ENCODE data around the gene POU2F2. TPM values are rescaled to one million over a fixed set of nuclear protein-coding genes. Genes with fewer than 3 reads are reported as not detected.
A peak's percentile ranks its signal among the peaks of the same experiment; 100 is the strongest.

Gene POU2F2
- total and polyA plus RNA-seq, 8 donors, result 0.68 to 23.3 (median 2.3) TPM

- Histone ChIP-seq H3K9me3 (no peaks in the 10 kb centered on the region), H3K36me3 (peaks cover 34 to 63% (median 56%) of the 10 kb centered on the region in 4 donors), H3K27me3 (no peaks in the 10 kb centered on the region), H3K27ac (no peak overlapping the region), H3K4me1 (peaks cover 15 to 31% (median 22%) of the 10 kb centered on the region in 4 donors), H3K4me3 (no peak overlapping the region)
- TF ChIP-seq CTCF (IDR thresholded peaks at IDR 0.05) (peak in 1 of 7 experiments; percentile 16), POLR2A (IDR thresholded peaks at IDR 0.05) (no peak)
- 65 to 85% (median 73%) methylated on average over 2 of the region's 2 CpGs for whole genome bisulfite sequencing, 5 donors
- intact Hi-C loops (cut with DNase I; ENCODE audit: low total_unique reads), result no loop called here
- peak in 1 of 2 donors; percentile 53 for DNase-seq
Measured at GRCh38 chr19:42081584-42082203, 50.6 kb downstream of the POU2F2 start.

- no peak for DNase-seq
Measured at GRCh38 chr19:42080764-42081375, 51.4 kb downstream of the POU2F2 start.

GRCh38 chr19:42079886-42080763 is 52.1 kb downstream of the POU2F2 start:
- no peaks in the 10 kb centered on the region for H3K27me3 ChIP-seq
- no peak overlapping the region for H3K27ac ChIP-seq
- no peak for TF ChIP-seq CTCF (IDR thresholded peaks at IDR 0.05)
- no peak for TF ChIP-seq POLR2A (IDR thresholded peaks at IDR 0.05)
- TF ChIP-seq EP300 (IDR thresholded peaks at IDR 0.05), result no peak
- no peak for TF ChIP-seq POLR2AphosphoS5 (IDR thresholded peaks at IDR 0.05)
- no peak overlapping the region for H3K4me3 ChIP-seq
- H3K4me1 ChIP-seq, result peaks cover 17 to 34% (median 27%) of the 10 kb centered on the region in 4 donors
- DNase-seq, result no peak
- WGBS, 5 donors, result 93 to 94% (median 93%) methylated on average over 26 to 44 of the region's 44 CpGs
- intact Hi-C loops (cut with DNase I; ENCODE audit: low total_unique reads), result no loop called here
- H3K36me3 ChIP-seq, result peaks cover 34 to 63% (median 56%) of the 10 kb centered on the region in 4 donors
- no peaks in the 10 kb centered on the region for H3K9me3 ChIP-seq

More at GRCh38 chr19:42080764-42081375, 51.4 kb downstream of the POU2F2 start:
- no peaks in the 10 kb centered on the region for H3K27me3 ChIP-seq
- no peak overlapping the region for H3K4me3 ChIP-seq
- H3K9me3 ChIP-seq, result no peaks in the 10 kb centered on the region
- intact Hi-C loops (cut with DNase I; ENCODE audit: low total_unique reads), result no loop called here
- H3K4me1 ChIP-seq, result peaks cover 17 to 32% (median 25%) of the 10 kb centered on the region in 4 donors
- no peak overlapping the region for H3K27ac ChIP-seq
- no peak for TF ChIP-seq POLR2AphosphoS5 (IDR thresholded peaks at IDR 0.05)
- TF ChIP-seq CTCF (IDR thresholded peaks at IDR 0.05), result no peak
- TF ChIP-seq EP300 (IDR thresholded peaks at IDR 0.05), result no peak
- no peak for TF ChIP-seq POLR2A (IDR thresholded peaks at IDR 0.05)
- H3K36me3 ChIP-seq, result peaks cover 34 to 63% (median 56%) of the 10 kb centered on the region in 4 donors
- WGBS, 5 donors, result 93 to 95% (median 94%) methylated on average over 27 to 28 of the region's 28 CpGs

- Histone ChIP-seq H3K4me1 (peaks cover 17 to 41% (median 34%) of the 10 kb centered on the region in 4 donors), H3K27ac (no peak overlapping the region), H3K9me3 (no peaks in the 10 kb centered on the region), H3K4me3 (no peak overlapping the region), H3K27me3 (no peaks in the 10 kb centered on the region), H3K36me3 (peaks cover 34 to 62% (median 54%) of the 10 kb centered on the region in 4 donors)
- intact Hi-C loops (cut with DNase I; ENCODE audit: low total_unique reads), result no loop called here
- no peak for TF ChIP-seq POLR2A (IDR thresholded peaks at IDR 0.05)
- no peak for TF ChIP-seq CTCF (IDR thresholded peaks at IDR 0.05)
- TF ChIP-seq EP300 (IDR thresholded peaks at IDR 0.05), result no peak
- TF ChIP-seq POLR2AphosphoS5 (IDR thresholded peaks at IDR 0.05), result no peak
- no peak for DNase-seq
- WGBS, 5 donors, result 82 to 89% (median 86%) methylated on average over 11 to 16 of the region's 16 CpGs
Measured at GRCh38 chr19:42079276-42079669, 53.0 kb downstream of the POU2F2 start.

Data from stomach (tissue), 9 donors.